ENCODE data around the gene NLRC5. TPM values are rescaled to one million over a fixed set of nuclear protein-coding genes. Genes with fewer than 3 reads are reported as not detected.

The NLRC5 gene
- total RNA-seq, 1 experiment from 2014 or later: 0.98 TPM

- no peak overlapping the region for H2AFZ ChIP-seq (ENCODE audit: low read length)
- DNase-seq (peak; percentile 72), ATAC-seq (peak; percentile 99)
- intact Hi-C loops (cut with micrococcal nuclease): no loop called here
- no peak overlapping the region for H3K9ac ChIP-seq (ENCODE audit: low read length)
- peak overlapping the region; percentile 54; the same call in 1 of the 2 replicates for H3K4me2 ChIP-seq (ENCODE audit: low read length)
- no peaks in the 10 kb centered on the region for H3K79me2 ChIP-seq (ENCODE audit: low read length)
- no peaks in the 10 kb centered on the region for H3F3A ChIP-seq (ENCODE audit: low read length, unreplicated experiment)
- POLR2A ChIA-PET (ENCODE audit: unreplicated experiment): no interaction called here
- H3K4me1 ChIP-seq (ENCODE audit: insufficient read depth, low read length): peaks cover 13% of the 10 kb centered on the region; the same call in 1 of the 2 replicates
- no peaks in the 10 kb centered on the region for H3K36me3 ChIP-seq (ENCODE audit: low read depth, low read length)
- CTCF ChIA-PET: no interaction called here
- H3K4me3 ChIP-seq (ENCODE audit: low read length): no peak overlapping the region
- H3K27ac ChIP-seq (ENCODE audit: low read length): peak overlapping the region; percentile 16; the same call in 1 of the 2 replicates
- TF ChIP-seq EZH2phosphoT487 (IDR thresholded peaks at IDR 0.05; ENCODE audit: borderline replicate concordance, low read length) (no peak), CTCF (conservative IDR thresholded peaks at IDR 0.05; ENCODE audit: low read depth, low read length) (no peak), EZH2 (IDR thresholded peaks at IDR 0.05; ENCODE audit: low read length, unreplicated experiment) (no peak)
- BruUV-seq (replicated peaks): no TSS peak
- no peaks in the 10 kb centered on the region for H3K9me3 ChIP-seq (ENCODE audit: low read length)
- H3K27me3 ChIP-seq (ENCODE audit: low read length): no peaks in the 10 kb centered on the region
- H3K9me2 ChIP-seq (replicated peaks; ENCODE audit: low read length): no peaks in the 10 kb centered on the region
- no peaks in the 10 kb centered on the region for H4K20me1 ChIP-seq (ENCODE audit: low read length)
These were observed 82.7 kb downstream of the NLRC5 start for GRCh38 chr16:57071831-57072582.

GRCh38 chr16:57072616-57073275 lies 83.4 kb downstream of the NLRC5 start:
- no TSS peak for BruUV-seq (replicated peaks)
- H3K9me3 ChIP-seq (ENCODE audit: low read length): no peaks in the 10 kb centered on the region
- DNase-seq (no peak), ATAC-seq (no peak)
- H3K79me2 ChIP-seq (ENCODE audit: low read length): no peaks in the 10 kb centered on the region
- H3K4me2 ChIP-seq (ENCODE audit: low read length): peak overlapping the region; percentile 54; the same call in 1 of the 2 replicates
- H3K4me1 ChIP-seq (ENCODE audit: insufficient read depth, low read length): peaks cover 13% of the 10 kb centered on the region; the same call in 1 of the 2 replicates
- H3K4me3 ChIP-seq (ENCODE audit: low read length): no peak overlapping the region
- no peaks in the 10 kb centered on the region for H3F3A ChIP-seq (ENCODE audit: low read length, unreplicated experiment)
- H3K9me2 ChIP-seq (replicated peaks; ENCODE audit: low read length): no peaks in the 10 kb centered on the region
- H3K27me3 ChIP-seq (ENCODE audit: low read length): no peaks in the 10 kb centered on the region
- H2AFZ ChIP-seq (ENCODE audit: low read length): no peak overlapping the region
- CTCF ChIA-PET: no interaction called here
- no peak overlapping the region for H3K9ac ChIP-seq (ENCODE audit: low read length)
- H4K20me1 ChIP-seq (ENCODE audit: low read length): no peaks in the 10 kb centered on the region
- H3K27ac ChIP-seq (ENCODE audit: low read length): 0 out of 2 replicates have a peak overlapping the region, but pooled peaks have one; percentile 16
- H3K36me3 ChIP-seq (ENCODE audit: low read depth, low read length): no peaks in the 10 kb centered on the region
- POLR2A ChIA-PET (ENCODE audit: unreplicated experiment): no interaction called here
- intact Hi-C loops (cut with micrococcal nuclease): no loop called here
- no peak for TF ChIP-seq CTCF (conservative IDR thresholded peaks at IDR 0.05; ENCODE audit: low read depth, low read length)
- no peak for TF ChIP-seq EZH2phosphoT487 (IDR thresholded peaks at IDR 0.05; ENCODE audit: borderline replicate concordance, low read length)
- no peak for TF ChIP-seq EZH2 (IDR thresholded peaks at IDR 0.05; ENCODE audit: low read length, unreplicated experiment)
